Measurements from ENCODE around the gene PDCD1.

PDCD1 gene

DNA sequence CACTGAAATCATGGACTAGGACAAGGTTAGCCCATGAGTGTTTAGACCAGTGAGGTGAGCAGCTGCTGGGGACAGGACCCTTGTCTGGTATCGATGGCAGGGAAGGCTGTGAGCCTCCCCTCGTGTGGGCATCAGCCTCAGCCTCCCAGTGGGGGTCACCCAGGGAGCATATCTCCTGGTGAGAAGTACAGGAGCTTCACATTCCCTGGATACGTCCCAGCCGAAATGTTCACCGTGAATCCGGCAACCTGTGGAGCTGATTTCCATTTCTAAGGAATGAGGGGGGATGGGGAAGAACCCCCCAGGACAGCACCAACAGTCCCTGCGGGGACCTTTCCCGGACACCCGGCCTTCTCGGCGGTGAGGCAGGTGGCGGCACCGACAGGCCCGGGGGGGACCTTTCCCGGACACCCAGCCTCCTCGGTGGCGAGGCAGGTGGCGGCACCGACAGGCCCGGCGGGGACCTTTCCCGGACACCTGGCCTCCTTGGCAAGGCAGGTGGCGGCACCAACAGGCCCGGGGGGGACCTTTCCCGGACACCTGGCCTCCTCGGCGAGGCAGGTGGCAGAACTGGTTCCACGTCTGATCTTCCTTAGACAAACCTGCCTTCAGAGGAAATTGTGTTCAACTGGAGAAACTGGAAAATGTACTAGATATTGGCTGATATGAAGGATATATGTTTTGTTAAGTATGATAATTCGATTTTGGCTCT is 32.0 kb upstream of the PDCD1 start:
- peaks cover 19% of the 10 kb centered on the region for H3K4me1 Mint-ChIP-seq
- no peak overlapping the region for H3K4me3 Mint-ChIP-seq
- no peak overlapping the region for H3K27ac Mint-ChIP-seq
- no peaks in the 10 kb centered on the region for H3K27me3 Mint-ChIP-seq
- ATAC-seq (ENCODE audit: low read depth) (no peak), DNase-seq (ENCODE audit: low spot score in 2 of 2) (no peak)
- H3K36me3 Mint-ChIP-seq = peaks cover 18% of the 10 kb centered on the region
- H3K9me3 Mint-ChIP-seq = peaks cover 2% of the 10 kb centered on the region

DNA sequence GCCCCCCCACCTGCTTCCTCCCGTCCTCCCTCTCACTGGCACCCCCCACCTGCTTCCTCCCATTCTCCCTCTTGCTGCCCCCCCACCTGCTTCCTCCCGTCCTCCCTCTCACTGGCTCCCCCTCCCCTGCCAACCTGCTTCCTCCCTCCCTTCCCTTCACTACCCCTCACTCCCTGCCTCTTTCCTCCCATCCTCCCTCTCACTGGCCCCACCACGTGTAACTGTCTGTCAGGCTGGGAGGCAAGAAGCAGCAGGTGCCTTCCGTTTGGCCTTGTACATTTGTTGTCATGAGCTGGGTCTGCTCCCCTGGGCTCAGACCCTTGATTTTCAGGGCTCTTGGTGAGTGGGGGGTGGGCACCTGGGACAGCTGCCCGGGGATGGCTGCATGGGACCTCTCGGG is 29.9 kb upstream of the PDCD1 start:
- Mint-ChIP-seq H3K9me3 (peaks cover 2% of the 10 kb centered on the region), H3K27ac (peak overlapping the region; percentile 39), H3K36me3 (peaks cover 18% of the 10 kb centered on the region), H3K4me3 (peak overlapping the region; percentile 57), H3K27me3 (no peaks in the 10 kb centered on the region), H3K4me1 (peaks cover 23% of the 10 kb centered on the region)
- DNase-seq (ENCODE audit: low spot score in 2 of 2) = no peak
- ATAC-seq (ENCODE audit: low read depth) = no peak

DNA sequence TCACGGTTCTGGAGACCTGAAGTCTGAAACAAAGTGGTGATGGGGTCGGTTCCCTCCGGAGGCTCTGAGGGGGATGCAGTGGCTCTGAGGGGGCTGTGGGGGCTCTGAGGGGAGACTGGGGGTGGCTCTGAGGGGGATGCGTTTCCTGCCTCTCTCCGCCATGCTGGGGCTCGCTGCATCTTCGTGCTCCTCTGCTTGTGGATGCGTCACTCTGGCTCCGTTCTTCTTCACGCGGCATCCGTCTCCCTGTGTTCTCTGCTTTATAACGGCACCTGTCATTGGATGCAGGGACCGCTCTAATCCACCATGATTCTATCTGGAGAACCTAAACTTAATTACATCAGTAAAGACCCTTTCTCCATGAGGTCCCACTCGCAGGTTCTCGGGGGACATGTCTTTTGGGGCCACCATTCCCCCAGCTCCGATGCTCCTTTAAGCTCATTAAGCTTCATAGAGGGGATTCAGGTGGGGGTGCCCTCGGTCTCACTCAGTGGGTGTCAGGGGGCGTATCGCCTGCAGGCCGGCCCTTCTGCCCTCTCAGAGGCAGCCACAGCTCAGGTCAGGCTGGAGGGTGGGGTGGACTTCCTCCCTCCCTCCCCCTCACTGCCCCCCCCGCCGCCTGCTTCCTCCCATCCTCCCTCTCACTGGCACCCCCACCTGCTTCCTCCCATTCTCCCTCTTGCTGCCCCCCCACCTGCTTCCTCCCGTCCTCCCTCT is 29.3 kb upstream of the PDCD1 start:
- Mint-ChIP-seq H3K27ac (peak overlapping the region; percentile 89), H3K27me3 (no peaks in the 10 kb centered on the region), H3K4me1 (peaks cover 25% of the 10 kb centered on the region), H3K36me3 (peaks cover 18% of the 10 kb centered on the region), H3K9me3 (peaks cover 2% of the 10 kb centered on the region), H3K4me3 (peak overlapping the region; percentile 47)
- DNase-seq (ENCODE audit: low spot score in 2 of 2) = no peak
- ATAC-seq (ENCODE audit: low read depth) = no peak

DNA sequence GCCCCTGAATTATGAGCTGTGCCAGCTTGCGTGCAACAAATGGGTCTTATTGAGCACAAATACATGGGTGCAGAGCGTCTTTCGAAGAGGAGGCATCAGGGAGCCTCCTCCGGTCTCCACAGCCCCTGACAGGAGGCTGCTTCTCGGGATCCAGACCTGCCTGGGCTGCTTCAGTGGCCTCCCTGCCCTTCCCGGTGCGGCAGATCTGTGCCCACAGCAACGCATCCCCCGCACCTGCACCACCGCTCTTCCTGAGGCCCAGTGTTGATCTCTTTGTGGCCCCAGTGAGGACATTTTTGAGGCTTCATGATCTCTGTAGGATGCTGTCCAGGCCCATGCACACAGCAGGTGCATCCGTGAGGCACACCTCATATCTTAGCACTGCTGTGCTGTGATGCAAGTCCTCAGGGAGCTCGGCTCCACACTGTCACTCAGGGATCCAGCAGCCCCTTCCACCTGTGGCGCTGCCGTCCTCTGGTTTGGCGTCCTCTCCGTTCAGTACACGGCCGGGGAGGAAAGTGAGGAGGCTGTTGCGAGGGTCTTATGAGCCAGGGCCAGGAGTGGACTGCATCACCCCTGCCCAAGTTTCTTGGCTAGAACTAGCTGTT is 28.2 kb upstream of the PDCD1 start:
- H3K27me3 Mint-ChIP-seq = no peaks in the 10 kb centered on the region
- no peak overlapping the region for H3K4me3 Mint-ChIP-seq
- no peak for ATAC-seq (ENCODE audit: low read depth)
- no peak overlapping the region for H3K27ac Mint-ChIP-seq
- no peak for DNase-seq (ENCODE audit: low spot score in 2 of 2)
- peaks cover 18% of the 10 kb centered on the region for H3K36me3 Mint-ChIP-seq
- H3K4me1 Mint-ChIP-seq = peaks cover 33% of the 10 kb centered on the region
- peaks cover 2% of the 10 kb centered on the region for H3K9me3 Mint-ChIP-seq

GRCh38 chr2:241885946-241886643 is 27.4 kb upstream of the PDCD1 start:
- peak overlapping the region; percentile 55 for H3K27ac Mint-ChIP-seq
- H3K27me3 Mint-ChIP-seq = no peaks in the 10 kb centered on the region
- DNase-seq (ENCODE audit: low spot score in 2 of 2) (no peak), ATAC-seq (ENCODE audit: low read depth) (no peak)
- peaks cover 18% of the 10 kb centered on the region for H3K36me3 Mint-ChIP-seq
- H3K4me3 Mint-ChIP-seq = peak overlapping the region; percentile 21
- peaks cover 2% of the 10 kb centered on the region for H3K9me3 Mint-ChIP-seq
- H3K4me1 Mint-ChIP-seq = peaks cover 37% of the 10 kb centered on the region

- ATAC-seq (ENCODE audit: low read depth) = no peak
- peaks cover 16% of the 10 kb centered on the region for H3K36me3 Mint-ChIP-seq
- H3K27me3 Mint-ChIP-seq = no peaks in the 10 kb centered on the region
- DNase-seq (ENCODE audit: low spot score in 2 of 2) = no peak
- H3K4me3 Mint-ChIP-seq = no peak overlapping the region
- peaks cover 2% of the 10 kb centered on the region for H3K9me3 Mint-ChIP-seq
- H3K27ac Mint-ChIP-seq = peak overlapping the region; percentile 55
- peaks cover 40% of the 10 kb centered on the region for H3K4me1 Mint-ChIP-seq
These were observed 26.7 kb upstream of the PDCD1 start for GRCh38 chr2:241885291-241885945.

DNA sequence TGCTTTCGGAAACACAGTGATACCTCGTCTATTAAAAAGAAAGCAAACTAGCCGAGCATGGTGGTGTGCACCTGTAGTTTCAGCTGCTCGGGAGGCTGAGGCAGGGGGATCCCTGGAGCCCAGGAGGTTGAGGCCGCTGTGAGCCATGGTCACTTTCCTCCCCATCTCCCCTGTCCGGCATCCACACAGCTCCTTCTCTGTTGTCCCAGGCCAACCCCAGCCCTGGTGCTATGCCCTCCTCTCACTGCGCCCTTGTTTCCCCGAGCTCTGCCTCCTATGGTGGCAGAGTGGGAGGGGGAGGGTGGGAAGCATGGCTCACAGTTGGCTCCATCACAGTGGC is 26.2 kb upstream of the PDCD1 start:
- H3K4me1 Mint-ChIP-seq = peaks cover 41% of the 10 kb centered on the region
- H3K27me3 Mint-ChIP-seq = no peaks in the 10 kb centered on the region
- H3K27ac Mint-ChIP-seq = no peak overlapping the region
- DNase-seq (ENCODE audit: low spot score in 2 of 2) = no peak
- no peak for ATAC-seq (ENCODE audit: low read depth)
- H3K9me3 Mint-ChIP-seq = peaks cover 2% of the 10 kb centered on the region
- peaks cover 16% of the 10 kb centered on the region for H3K36me3 Mint-ChIP-seq
- no peak overlapping the region for H3K4me3 Mint-ChIP-seq

GRCh38 chr2:241882091-241882625 is 23.5 kb upstream of the PDCD1 start:
- Mint-ChIP-seq H3K36me3 (peaks cover 6% of the 10 kb centered on the region), H3K4me1 (peaks cover 31% of the 10 kb centered on the region), H3K4me3 (peak overlapping the region; percentile 94), H3K9me3 (no peaks in the 10 kb centered on the region), H3K27ac (peak overlapping the region; percentile 99), H3K27me3 (no peaks in the 10 kb centered on the region)
- DNase-seq (ENCODE audit: low spot score in 2 of 2) (peak; percentile 78 to 79), ATAC-seq (ENCODE audit: low read depth) (peak; percentile 66)

- ATAC-seq (ENCODE audit: low read depth) (no peak), DNase-seq (ENCODE audit: low spot score in 2 of 2) (no peak)
- Mint-ChIP-seq H3K9me3 (no peaks in the 10 kb centered on the region), H3K4me1 (peaks cover 25% of the 10 kb centered on the region), H3K36me3 (no peaks in the 10 kb centered on the region), H3K4me3 (peak overlapping the region; percentile 94), H3K27ac (peak overlapping the region; percentile 99), H3K27me3 (no peaks in the 10 kb centered on the region)
These were observed 21.8 kb upstream of the PDCD1 start for GRCh38 chr2:241880311-241881073.

DNA sequence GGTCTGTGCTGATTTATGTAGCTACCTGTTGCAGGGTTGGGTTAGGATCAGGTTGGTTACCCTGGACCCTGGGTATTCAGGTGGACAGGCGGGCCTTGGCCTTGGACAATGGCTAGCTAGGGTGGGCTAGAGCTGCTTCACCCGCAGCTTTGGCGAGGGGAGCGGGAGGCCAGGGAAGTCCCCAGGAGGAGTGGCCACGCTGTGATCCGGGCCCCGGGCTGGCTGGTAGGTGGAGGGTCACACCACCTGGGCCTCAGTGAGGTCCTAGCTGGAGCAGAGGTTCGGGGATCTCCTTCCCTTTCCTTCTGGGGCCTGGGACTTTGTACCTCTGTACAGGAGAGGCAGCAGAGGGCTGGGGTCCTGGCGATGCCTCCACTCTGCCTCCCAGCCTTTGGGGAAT is 20.6 kb upstream of the PDCD1 start:
- Mint-ChIP-seq H3K36me3 (no peaks in the 10 kb centered on the region), H3K9me3 (no peaks in the 10 kb centered on the region), H3K4me3 (no peak overlapping the region)

DNA sequence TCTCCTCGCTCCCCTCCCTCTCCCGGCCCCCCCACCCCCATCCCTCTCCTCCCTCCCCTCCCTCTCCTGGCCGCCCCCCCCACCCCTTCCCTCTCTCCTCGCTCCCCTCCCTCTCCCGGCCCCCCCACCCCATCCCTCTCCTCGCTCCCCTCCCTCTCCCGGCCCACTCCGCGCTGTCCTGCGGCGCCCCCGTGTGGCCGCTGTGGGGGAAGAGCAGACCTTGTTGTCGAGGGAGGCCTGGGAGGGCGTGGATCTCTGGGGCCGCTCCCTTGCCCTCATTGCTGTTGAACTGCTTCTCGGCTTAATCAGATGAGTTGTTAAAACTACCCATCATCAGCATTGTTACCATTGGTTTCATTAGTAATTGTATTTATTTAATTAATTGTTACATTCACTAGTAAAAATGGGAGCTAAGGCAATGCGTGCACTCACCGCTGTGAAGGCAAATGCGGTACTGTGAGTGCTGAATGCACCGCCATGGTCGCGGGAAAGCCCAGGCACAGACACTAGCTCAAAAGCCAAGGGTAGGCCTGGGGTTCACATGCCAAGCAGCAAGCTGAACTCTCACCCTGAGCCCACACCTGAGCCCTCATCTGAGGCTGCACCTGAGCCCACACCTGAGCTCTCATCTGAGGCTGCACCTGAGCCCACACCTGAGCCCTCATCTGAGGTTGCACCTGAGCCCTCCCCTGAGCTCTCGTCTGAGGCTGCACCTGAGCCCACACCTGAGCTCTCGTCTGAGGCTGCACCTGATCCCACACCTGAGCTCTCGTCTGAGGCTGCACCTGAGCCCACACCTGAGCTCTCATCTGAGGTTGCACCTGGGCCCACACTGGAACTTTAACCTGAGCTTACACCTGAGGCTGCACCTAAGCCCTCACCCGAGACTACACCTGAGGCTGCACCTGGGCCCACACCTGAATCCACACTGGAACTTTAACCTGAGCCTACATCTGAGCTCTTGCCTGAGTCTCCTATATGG is 19.6 kb upstream of the PDCD1 start:
- peaks cover 26% of the 10 kb centered on the region for H3K4me1 Mint-ChIP-seq
- ATAC-seq (ENCODE audit: low read depth) = no peak

More for the DNA sequence above, 20.6 kb upstream of the PDCD1 start:
- Mint-ChIP-seq H3K27me3 (no peaks in the 10 kb centered on the region), H3K4me1 (peaks cover 26% of the 10 kb centered on the region), H3K27ac (no peak overlapping the region)
- no peak for DNase-seq (ENCODE audit: low spot score in 2 of 2)
- ATAC-seq (ENCODE audit: low read depth) = no peak

DNA sequence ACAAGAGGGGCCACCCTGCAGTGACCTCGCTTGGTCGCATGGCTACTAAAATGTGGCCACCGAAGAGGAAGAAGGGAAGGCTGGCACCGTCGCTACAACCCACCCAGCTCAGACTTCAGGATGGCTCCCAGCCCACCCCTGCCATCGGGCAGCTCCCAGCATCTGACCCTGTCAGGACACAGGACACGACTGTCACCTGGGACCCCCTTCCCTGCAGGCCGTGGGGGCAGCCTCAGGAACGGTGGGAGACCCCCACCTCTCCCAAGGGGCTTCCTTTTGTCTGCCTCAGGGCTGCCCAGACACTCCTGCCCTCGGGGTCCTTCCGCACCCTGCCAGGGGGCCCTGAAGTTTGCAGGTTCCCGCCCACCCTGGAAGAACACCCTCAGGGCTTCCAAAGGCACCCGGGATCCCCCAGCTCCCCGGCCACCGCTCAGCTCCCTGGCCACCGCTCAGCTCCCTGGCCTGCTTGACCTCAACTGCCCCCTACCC is 18.5 kb upstream of the PDCD1 start:
- Mint-ChIP-seq H3K27ac (no peak overlapping the region), H3K27me3 (peaks cover 2% of the 10 kb centered on the region), H3K4me1 (peaks cover 16% of the 10 kb centered on the region), H3K4me3 (no peak overlapping the region), H3K36me3 (peaks cover 2% of the 10 kb centered on the region), H3K9me3 (no peaks in the 10 kb centered on the region)
- ATAC-seq (ENCODE audit: low read depth) = no peak
- no peak for DNase-seq (ENCODE audit: low spot score in 2 of 2)

More for the DNA sequence above, 19.6 kb upstream of the PDCD1 start:
- DNase-seq (ENCODE audit: low spot score in 2 of 2) = peak; percentile 70 to 74
- no peaks in the 10 kb centered on the region for H3K27me3 Mint-ChIP-seq
- H3K9me3 Mint-ChIP-seq = no peaks in the 10 kb centered on the region
- no peak overlapping the region for H3K4me3 Mint-ChIP-seq
- H3K27ac Mint-ChIP-seq = no peak overlapping the region
- H3K36me3 Mint-ChIP-seq = peaks cover 2% of the 10 kb centered on the region

Data from memory B cell (primary cell).